MCF 10A (cell line): ENCODE measurements around the gene DMXL2. TPM values are rescaled to one million over a fixed set of nuclear protein-coding genes. Genes with fewer than 3 reads are reported as not detected.
A peak's percentile ranks its signal among the peaks of the same experiment; 100 is the strongest.

Experiments used
- BruUV-seq: library from RNA; stranded (reverse); fragments of 400-500 nt; replicated peaks from 2 replicates; lab custom pipeline; 2021; lab: Mats Ljungman, UMichigan
- CTCF ChIA-PET: fragments of 300-600 bp; sonication (Branson Sonifier 250); formaldehyde crosslinking; extraction: SDS; loops from one replicate; lab custom pipeline; 2021; ENCODE audit warnings: antibody characterized with exemption, inconsistent platforms; lab: Yijun Ruan, JAX
- POLR2A ChIA-PET: fragments of 300-600, 350-650 bp; sonication (Branson Sonifier 250); formaldehyde crosslinking; extraction: SDS; loops from one replicate; lab custom pipeline; 2020; ENCODE audit warnings: antibody characterized with exemption, inconsistent platforms; lab: Yijun Ruan, JAX
- DNase-seq: peaks from one replicate; pipeline ENCODE4 v3.0.0-alpha.2; 2018; ENCODE audit not compliant: unreplicated experiment
- H3K27ac Mint-ChIP-seq: one replicate; pipeline ENCODE4 v1.8.0; 2022; ENCODE audit warnings: mild to moderate bottlenecking, low read depth, mixed read lengths; ENCODE audit not compliant: unreplicated experiment
- H3K27me3 Mint-ChIP-seq: one replicate; pipeline ENCODE4 v1.8.0; 2022; ENCODE audit warnings: mixed read lengths; ENCODE audit not compliant: insufficient read depth, unreplicated experiment
- H3K36me3 Mint-ChIP-seq: one replicate; pipeline ENCODE4 v1.8.0; 2022; ENCODE audit warnings: mild to moderate bottlenecking, moderate library complexity, mixed read lengths; ENCODE audit not compliant: insufficient read depth, unreplicated experiment
- H3K4me1 Mint-ChIP-seq: one replicate; pipeline ENCODE4 v1.8.0; 2022; ENCODE audit warnings: mixed read lengths; ENCODE audit not compliant: insufficient read depth, unreplicated experiment
- H3K4me3 Mint-ChIP-seq: one replicate; pipeline ENCODE4 v1.8.0; 2022; ENCODE audit warnings: mild to moderate bottlenecking, moderate library complexity, mixed read lengths; ENCODE audit not compliant: unreplicated experiment
- H3K9me3 Mint-ChIP-seq: one replicate; pipeline ENCODE4 v1.8.0; 2022; ENCODE audit warnings: mixed read lengths; ENCODE audit not compliant: unreplicated experiment
- intact Hi-C: fragments of 100-400 bp; cut with micrococcal nuclease; formaldehyde crosslinking; loops from 2 replicates; pipeline ENCODE4 v1.14.1; 2022
- total RNA-seq: library from RNA; stranded (reverse); gene quantifications from 2 replicates; pipeline ENCODE4 v1.2.3, GENCODE V29; 2022
- TF ChIP-seq, protein P1 (sequence below): fragments of 200-600 bp; IDR thresholded peaks from one replicate; pipeline ENCODE4 v1.8.0; 2022; ENCODE audit warnings: antibody characterized with exemption, mild to moderate bottlenecking; ENCODE audit not compliant: unreplicated experiment

DMXL2 gene
- total RNA-seq, 1 experiment from 2014 or later, result 13.6 TPM

- H3K27me3 Mint-ChIP-seq, result no peaks in the 10 kb centered on the region
- BruUV-seq, result no TSS peak
- intact Hi-C loops, result loop anchor here (1.0 kb wide), 2 partner anchors 96 to 240 kb away; no protein-coding TSS in a partner anchor
- no peak overlapping the region for H3K27ac Mint-ChIP-seq
- POLR2A ChIA-PET, result no interaction called here
- CTCF ChIA-PET, result interaction anchor here (0.5 to 4.6 kb wide), 31 partner anchors 9 to 1851 kb away, joined by 3 to 49 read pairs (median 4); no protein-coding TSS in a partner anchor
- TF ChIP-seq, protein P1, sequence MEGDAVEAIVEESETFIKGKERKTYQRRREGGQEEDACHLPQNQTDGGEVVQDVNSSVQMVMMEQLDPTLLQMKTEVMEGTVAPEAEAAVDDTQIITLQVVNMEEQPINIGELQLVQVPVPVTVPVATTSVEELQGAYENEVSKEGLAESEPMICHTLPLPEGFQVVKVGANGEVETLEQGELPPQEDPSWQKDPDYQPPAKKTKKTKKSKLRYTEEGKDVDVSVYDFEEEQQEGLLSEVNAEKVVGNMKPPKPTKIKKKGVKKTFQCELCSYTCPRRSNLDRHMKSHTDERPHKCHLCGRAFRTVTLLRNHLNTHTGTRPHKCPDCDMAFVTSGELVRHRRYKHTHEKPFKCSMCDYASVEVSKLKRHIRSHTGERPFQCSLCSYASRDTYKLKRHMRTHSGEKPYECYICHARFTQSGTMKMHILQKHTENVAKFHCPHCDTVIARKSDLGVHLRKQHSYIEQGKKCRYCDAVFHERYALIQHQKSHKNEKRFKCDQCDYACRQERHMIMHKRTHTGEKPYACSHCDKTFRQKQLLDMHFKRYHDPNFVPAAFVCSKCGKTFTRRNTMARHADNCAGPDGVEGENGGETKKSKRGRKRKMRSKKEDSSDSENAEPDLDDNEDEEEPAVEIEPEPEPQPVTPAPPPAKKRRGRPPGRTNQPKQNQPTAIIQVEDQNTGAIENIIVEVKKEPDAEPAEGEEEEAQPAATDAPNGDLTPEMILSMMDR, result peak; percentile 35
- H3K4me3 Mint-ChIP-seq, result no peak overlapping the region
- H3K36me3 Mint-ChIP-seq, result no peaks in the 10 kb centered on the region
- DNase-seq, result peak; percentile 65
- H3K9me3 Mint-ChIP-seq, result no peaks in the 10 kb centered on the region
- peaks cover 6% of the 10 kb centered on the region for H3K4me1 Mint-ChIP-seq
Observed at GRCh38 chr15:51403072-51403878, 219.3 kb downstream of the DMXL2 start.

GRCh38 chr15:51401872-51402517 lies 220.6 kb downstream of the DMXL2 start:
- peak; percentile 52 for DNase-seq
- Mint-ChIP-seq H3K36me3 (no peaks in the 10 kb centered on the region), H3K27me3 (no peaks in the 10 kb centered on the region), H3K4me3 (no peak overlapping the region), H3K27ac (no peak overlapping the region), H3K4me1 (peaks cover 6% of the 10 kb centered on the region), H3K9me3 (no peaks in the 10 kb centered on the region)
- ChIA-PET POLR2A (no interaction called here), CTCF (interaction anchor here (0.5 to 4.6 kb wide), 33 partner anchors 11 to 921 kb away, joined by 3 to 49 read pairs (median 4); no protein-coding TSS in a partner anchor)
- BruUV-seq, result no TSS peak
- TF ChIP-seq, protein P1, result peak; percentile 42
- intact Hi-C loops, result no loop called here

DNA sequence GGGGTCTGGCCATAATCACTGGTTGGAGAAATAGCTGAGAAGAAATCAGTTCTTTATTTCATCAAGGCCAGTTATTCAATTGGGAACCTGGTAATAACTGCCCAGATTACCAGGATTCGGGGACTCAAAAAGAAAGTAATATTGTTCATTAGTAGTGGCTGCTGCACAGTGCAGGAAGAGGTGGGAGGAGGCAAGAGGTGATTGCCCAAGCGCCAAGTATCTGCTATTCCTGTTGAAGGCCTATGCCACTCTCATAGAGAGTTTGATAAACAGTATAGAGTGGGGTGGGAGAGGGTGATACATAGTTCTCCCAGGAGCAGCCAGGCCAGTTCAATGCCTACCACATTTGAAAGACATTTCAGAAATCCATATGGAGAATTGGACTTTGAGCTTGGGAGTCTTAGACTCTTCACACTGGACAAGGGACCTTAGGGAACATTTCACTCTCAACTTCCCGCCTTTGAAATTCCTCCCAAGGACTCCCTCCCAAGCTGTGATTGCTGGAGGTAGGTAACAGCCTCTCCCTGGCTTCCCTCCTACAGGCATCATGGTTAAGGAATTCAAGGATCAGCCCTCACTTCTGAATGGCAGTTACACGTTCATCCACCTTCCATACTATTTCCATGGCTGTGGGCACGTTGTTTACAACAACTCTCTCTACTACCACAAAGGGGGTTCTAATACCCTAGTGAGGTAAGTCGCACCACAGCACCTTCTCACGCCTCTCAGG lies 221.4 kb downstream of the DMXL2 start:
- H3K27ac Mint-ChIP-seq, result no peak overlapping the region
- TF ChIP-seq, protein P1, result no peak
- DNase-seq, result no peak
- no peak overlapping the region for H3K4me3 Mint-ChIP-seq
- ChIA-PET CTCF (interaction anchor here (0.6 to 4.6 kb wide), 16 partner anchors 13 to 748 kb away, joined by 3 to 49 read pairs (median 5); no protein-coding TSS in a partner anchor), POLR2A (no interaction called here)
- intact Hi-C loops, result no loop called here
- H3K27me3 Mint-ChIP-seq, result no peaks in the 10 kb centered on the region
- H3K4me1 Mint-ChIP-seq, result peaks cover 6% of the 10 kb centered on the region
- no peaks in the 10 kb centered on the region for H3K9me3 Mint-ChIP-seq
- BruUV-seq, result no TSS peak
- no peaks in the 10 kb centered on the region for H3K36me3 Mint-ChIP-seq
